ENCODE data around the gene DUSP3.

DNA sequence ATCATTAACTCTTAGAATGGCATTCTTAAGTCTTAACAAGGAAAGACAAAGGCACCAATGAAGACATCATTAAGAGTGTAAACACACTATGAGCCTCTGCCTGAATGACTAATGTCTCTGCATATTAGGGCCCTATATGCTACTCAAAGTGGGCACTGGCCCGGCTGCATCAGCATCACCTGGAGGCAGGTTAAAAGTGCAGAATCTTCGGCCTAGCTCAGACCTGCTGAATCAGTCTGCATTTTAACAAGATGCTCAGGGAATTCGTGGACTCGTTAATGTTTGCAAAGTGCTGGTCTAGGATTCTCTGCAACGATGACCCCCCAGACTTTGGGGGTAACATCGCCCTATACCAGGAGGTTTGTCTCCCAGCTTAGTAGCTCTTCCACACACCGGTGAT lies 47.4 kb upstream of the DUSP3 start:
- TF ChIP-seq, protein P1, sequence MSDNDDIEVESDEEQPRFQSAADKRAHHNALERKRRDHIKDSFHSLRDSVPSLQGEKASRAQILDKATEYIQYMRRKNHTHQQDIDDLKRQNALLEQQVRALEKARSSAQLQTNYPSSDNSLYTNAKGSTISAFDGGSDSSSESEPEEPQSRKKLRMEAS (IDR thresholded peaks at IDR 0.05): no peak
- TF ChIP-seq EP300 (IDR thresholded peaks at IDR 0.05; ENCODE audit: borderline replicate concordance) (no peak), YY1 (IDR thresholded peaks at IDR 0.05; ENCODE audit: low read depth) (no peak)
